Measurements from ENCODE around the gene STK11. TPM values are rescaled to one million over a fixed set of nuclear protein-coding genes. Genes with fewer than 3 reads are reported as not detected.

STK11 gene
- total and polyA plus RNA-seq, 2 of the 4 experiments (the other 2 are of a cell fraction): 39.3 to 42.8 TPM

GRCh38 chr19:1173845-1174809, 31.5 kb upstream of the STK11 start, which contains the start of gene SBNO2:
Gene SBNO2 (minus strand): TSS chr19:1174268. CDS start chr19:1154276, 19,992 bp downstream.
- Histone ChIP-seq H3K4me1 (ENCODE audit: control insufficient read depth, insufficient read depth, low read length) (peaks cover 37% of the 10 kb centered on the region), H3K56ac (ENCODE audit: extremely low read depth, insufficient read depth, low read length) (peak within 1 kb of the TSS; percentile 85), H3K4me2 (ENCODE audit: low read depth, low read length) (peak within 1 kb of the TSS; percentile 90), H3K9ac (ENCODE audit: low read depth, low read length) (peak within 1 kb of the TSS; percentile 99), H4K91ac (ENCODE audit: insufficient read depth, low read depth, low read length) (peak within 1 kb of the TSS; percentile 92), H2BK5ac (ENCODE audit: low read depth, low read length, poor library complexity, severe bottlenecking) (peak within 1 kb of the TSS; percentile 72), H3K79me1 (ENCODE audit: low read depth in 1 of 2, low read length in 2 of 2) (peaks cover 6 to 48% of the 10 kb centered on the region in 2 experiments; a peak in 3 of 4 replicates), H3K23ac (ENCODE audit: low read depth, low read length) (peak within 1 kb of the TSS; percentile 94), H3K4me3 (ENCODE audit: insufficient read depth, low read depth, low read length) (peak within 1 kb of the TSS; percentile 92), H2BK20ac (ENCODE audit: low read depth, low read length) (peak within 1 kb of the TSS; percentile 60; the same call in 1 of the 2 replicates), H4K8ac (ENCODE audit: low read depth in 2 of 2, low read length in 2 of 2) (peak within 1 kb of the TSS; percentile 74 to 92), H3K9me3 (ENCODE audit: control insufficient read depth, insufficient read depth, low read length) (peaks cover 2% of the 10 kb centered on the region; the same call in 1 of the 2 replicates), H2AK9ac (replicated peaks; ENCODE audit: low read depth, low read length, poor library complexity) (peak within 1 kb of the TSS; percentile 86), H3K9me1 (ENCODE audit: insufficient read depth, low read length) (peaks cover 24% of the 10 kb centered on the region), H2AK5ac (ENCODE audit: low read depth, low read length) (peak within 1 kb of the TSS; percentile 79), H3K36me3 (ENCODE audit: control insufficient read depth, insufficient read depth, low read length) (peaks cover 2% of the 10 kb centered on the region; the same call in 1 of the 2 replicates), H3K27ac (ENCODE audit: insufficient read depth, low read length) (peak within 1 kb of the TSS; percentile 99), H4K5ac (ENCODE audit: low read depth, low read length) (peak within 1 kb of the TSS; percentile 93), H2AFZ (replicated peaks; ENCODE audit: low read length, poor library complexity) (peak within 1 kb of the TSS; percentile 66), H3K18ac (ENCODE audit: low read depth, low read length) (peak within 1 kb of the TSS; percentile 78), H4K20me1 (ENCODE audit: insufficient read depth, low read length) (peaks cover 30% of the 10 kb centered on the region), H3K14ac (replicated peaks; ENCODE audit: low read depth, low read length) (peak within 1 kb of the TSS; percentile 95), H3K4ac (ENCODE audit: low read depth, low read length) (peak within 1 kb of the TSS; percentile 94), H2BK120ac (ENCODE audit: low read depth, low read length) (peak within 1 kb of the TSS; percentile 67), H3K27me3 (ENCODE audit: control insufficient read depth, insufficient read depth, low read length) (no peaks in the 10 kb centered on the region), H2BK15ac (ENCODE audit: low read depth, low read length) (peak within 1 kb of the TSS; percentile 63; the same call in 1 of the 3 replicates)
- WGBS, 2 experiments (ENCODE audit: extremely low coverage in 2 of 2, insufficient read length in 1 of 2): 12% methylated on average over 25 of the region's 84 CpGs; no CpG with 5 or more reads in 1 of the 2 experiments
- in situ Hi-C loops (cut with MboI; ENCODE audit: low sequenced_read_pairs): no loop called here
- ATAC-seq (ENCODE audit: low read depth): peak; percentile 56
- dilution Hi-C loops (cut with HindIII; ENCODE audit: low sequenced_read_pairs, unreplicated experiment): no loop called here
- BruUV-seq (replicated peaks): no TSS peak
- intact Hi-C loops (cut with micrococcal nuclease): loop anchor here (5.0 kb wide), 1 partner anchor 42 kb away; no protein-coding TSS in a partner anchor
- peak; percentile 90 for TF ChIP-seq POLR2A (IDR thresholded peaks at IDR 0.05; ENCODE audit: low read depth, low read length)
- TF ChIP-seq RCOR1 (IDR thresholded peaks at IDR 0.05; ENCODE audit: insufficient replicate concordance, low read length): peak; percentile 70
- peak; percentile 78 for TF ChIP-seq USF2 (IDR thresholded peaks at IDR 0.05; ENCODE audit: low read depth, low read length)
- peak; percentile 57; the same call in 1 of the 2 replicates for TF ChIP-seq MXI1 (IDR thresholded peaks at IDR 0.05; ENCODE audit: borderline replicate concordance, low read depth, low read length)
- peak; percentile 98 for TF ChIP-seq MAZ (IDR thresholded peaks at IDR 0.05; ENCODE audit: borderline replicate concordance, low read depth, low read length)
- no peak for TF ChIP-seq RFX5 (IDR thresholded peaks at IDR 0.05; ENCODE audit: low read depth, low read length)
- no peak for TF ChIP-seq SMC3 (IDR thresholded peaks at IDR 0.05; ENCODE audit: low read depth, low read length)
- peak; percentile 80 for DNase-seq
- CTCF ChIA-PET: interaction anchor here (0.6 kb wide), 1 partner anchor 61 kb away, joined by 3 read pairs; no protein-coding TSS in a partner anchor
- POLR2A ChIA-PET (ENCODE audit: unreplicated experiment): no interaction called here

Measured in IMR-90 (cell line).